HG03060 (cell line): ENCODE measurements around the gene PHLDB2.
"Not testable (repeated sequence)": the region's sequence is repeated elsewhere in the genome, so short reads cannot be mapped to it uniquely, and the experiment has no call there.

Experiments used
- ATAC-seq: cut with Tn5 transposase; IDR thresholded peaks from one replicate; pipeline ENCODE4 v1.9.1; 2021; ENCODE audit warnings: low read depth, moderate number of reproducible peaks; ENCODE audit not compliant: unreplicated experiment

The PHLDB2 gene

DNA sequence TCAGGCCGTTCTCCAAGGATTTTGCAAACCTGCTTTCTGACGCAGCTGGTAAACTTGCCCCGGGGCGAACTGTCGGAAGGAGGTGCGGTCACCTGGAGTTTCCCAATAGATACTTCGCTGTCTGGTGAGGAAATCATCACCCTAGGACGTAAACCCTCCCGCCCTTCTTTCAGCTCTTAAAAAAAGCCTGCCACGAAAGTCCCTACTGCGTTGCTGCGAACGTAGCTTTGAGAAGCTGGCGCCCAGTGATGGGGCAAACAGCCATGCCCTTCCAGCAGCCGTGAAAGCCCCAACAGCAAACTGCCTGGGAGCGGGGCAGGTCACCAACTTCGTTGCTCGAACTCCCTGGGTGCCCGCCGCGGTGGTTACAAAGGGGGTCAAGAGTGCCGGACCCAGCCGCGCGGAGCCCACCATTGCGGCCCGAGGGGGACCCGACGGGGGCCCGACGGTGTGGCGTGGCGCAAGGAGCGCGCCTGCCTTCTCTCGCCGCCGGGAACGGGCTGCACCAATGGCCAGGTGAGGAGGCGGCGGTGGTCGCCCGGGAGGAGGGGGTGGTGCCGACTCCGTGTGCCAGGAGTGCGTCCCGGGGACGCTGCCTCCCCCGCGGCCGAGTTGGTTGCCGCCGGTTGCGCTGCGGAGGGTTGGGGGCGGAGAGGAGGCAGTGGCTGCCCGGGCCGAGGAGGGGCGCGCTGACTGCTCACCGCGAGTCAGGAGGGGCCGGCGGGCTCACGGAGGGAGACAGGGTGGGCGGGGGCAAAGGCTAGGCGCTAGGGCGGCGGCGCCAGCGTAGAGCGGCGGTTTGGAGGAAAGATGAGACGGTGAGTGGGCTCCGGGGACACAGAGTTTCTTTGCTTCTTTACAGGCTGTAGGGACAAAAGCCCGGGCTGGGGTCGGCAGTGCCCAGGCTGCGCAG is at the start of gene PHLDB2:
Gene PHLDB2 (plus strand): TSS at position 205 of the 913 bp plus-strand sequence. CDS start 24,813 bp downstream, outside the sequence.
- no peak for ATAC-seq

DNA sequence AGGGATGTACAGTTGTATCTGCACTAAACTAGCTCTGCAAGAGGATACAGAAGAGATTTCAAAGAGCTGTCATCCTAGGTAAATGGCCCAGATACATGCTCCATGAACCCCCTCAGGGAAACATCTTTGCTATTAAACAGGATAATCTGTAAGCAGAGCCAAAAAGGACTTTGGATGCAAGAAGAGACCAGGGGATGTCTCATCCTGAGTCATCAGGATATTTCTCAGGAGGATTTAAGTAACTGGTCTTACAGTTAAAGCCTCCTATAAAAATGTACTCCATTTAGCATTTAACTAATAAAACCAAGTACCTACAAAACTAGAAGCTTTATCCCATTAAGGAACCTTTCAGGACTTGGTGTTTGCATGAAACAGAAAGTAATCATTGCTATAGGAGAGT is 48.2 kb upstream of the PHLDB2 start:
- no peak for ATAC-seq

- ATAC-seq, result no peak
These were observed 47.3 kb upstream of the PHLDB2 start for GRCh38 chr3:111811811-111812210.

DNA sequence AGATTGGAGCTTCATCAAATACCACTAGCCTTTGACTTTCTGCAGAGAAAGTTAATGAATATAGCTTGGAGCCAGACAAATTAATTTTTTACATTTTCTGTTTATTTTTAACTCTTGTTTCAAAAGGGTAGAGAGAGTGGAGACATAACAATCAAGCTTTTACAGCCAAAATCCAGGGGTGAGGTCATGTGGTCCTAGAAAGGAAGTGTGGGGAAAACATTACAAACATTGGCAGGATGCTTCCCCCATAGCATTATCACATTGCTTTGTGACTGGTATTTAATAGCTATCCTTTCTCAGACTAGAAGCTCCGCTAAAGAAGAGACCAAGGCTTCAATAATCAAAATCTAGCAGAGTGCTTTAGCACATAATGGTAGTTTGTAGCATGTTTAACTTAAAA is 46.4 kb upstream of the PHLDB2 start:
- no peak for ATAC-seq

DNA sequence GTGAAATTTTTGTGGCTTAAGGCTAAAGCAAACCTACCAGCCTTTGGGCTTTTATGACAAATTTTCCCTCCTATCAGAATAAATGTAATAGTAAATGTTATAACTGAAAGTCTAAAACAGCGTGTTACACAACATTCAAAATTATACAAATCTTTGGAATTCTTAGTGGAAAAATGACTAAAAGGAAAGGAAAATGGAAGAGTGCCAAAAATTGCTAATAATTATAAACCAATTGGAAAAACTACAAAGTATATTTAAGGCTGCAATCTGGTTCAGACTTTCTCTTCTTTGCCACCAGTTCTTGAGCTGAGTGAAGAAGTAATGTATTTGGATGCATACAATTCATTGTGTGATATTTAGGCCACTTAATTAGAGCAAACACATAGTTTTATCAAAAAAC is 45.6 kb upstream of the PHLDB2 start:
- ATAC-seq, result no peak

GRCh38 chr3:111813979-111814378 is 45.1 kb upstream of the PHLDB2 start:
- no peak for ATAC-seq

DNA sequence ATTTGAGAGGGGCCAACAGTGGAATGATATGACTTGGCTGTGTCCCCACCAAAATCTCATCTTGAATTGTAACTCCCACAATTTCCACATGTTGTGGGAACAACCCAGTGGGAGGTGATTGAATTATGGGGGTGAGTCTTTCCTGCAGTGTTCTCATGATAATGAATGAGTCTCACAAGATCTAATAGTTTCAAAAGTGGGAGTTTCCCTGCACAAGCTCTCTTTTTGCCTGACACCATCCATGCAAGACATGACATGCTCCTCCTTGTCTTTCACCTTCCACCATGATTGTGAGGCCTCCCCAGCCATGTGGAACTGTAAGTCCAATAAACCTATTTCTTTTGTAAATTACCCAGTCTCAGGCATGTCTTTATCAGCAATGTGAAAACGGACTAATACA is 42.3 kb upstream of the PHLDB2 start:
- not testable (repeated sequence) for ATAC-seq

GRCh38 chr3:111819927-111820326 is 39.1 kb upstream of the PHLDB2 start:
- ATAC-seq, result no peak

- ATAC-seq, result no peak
These were observed 38.4 kb upstream of the PHLDB2 start for GRCh38 chr3:111820651-111821050.

DNA sequence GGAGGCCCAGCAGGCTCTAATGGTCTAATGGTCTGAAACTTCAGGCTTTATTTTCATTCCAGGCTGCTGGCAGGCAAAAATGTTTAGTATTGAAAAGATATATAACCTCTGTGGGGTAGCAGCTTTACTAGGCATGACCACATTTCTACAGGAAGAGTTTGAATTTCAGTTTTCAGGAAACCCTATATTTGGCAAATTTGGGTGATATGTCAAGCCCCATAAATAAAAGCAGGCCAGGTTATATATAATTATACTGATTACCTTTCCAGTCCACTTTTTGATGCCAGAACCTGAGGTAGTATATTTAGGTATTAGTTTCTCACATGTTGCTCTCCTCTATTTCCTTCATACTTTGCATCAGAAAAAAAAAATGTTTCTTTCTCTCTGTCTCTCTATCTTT is 37.2 kb upstream of the PHLDB2 start:
- ATAC-seq, result no peak

DNA sequence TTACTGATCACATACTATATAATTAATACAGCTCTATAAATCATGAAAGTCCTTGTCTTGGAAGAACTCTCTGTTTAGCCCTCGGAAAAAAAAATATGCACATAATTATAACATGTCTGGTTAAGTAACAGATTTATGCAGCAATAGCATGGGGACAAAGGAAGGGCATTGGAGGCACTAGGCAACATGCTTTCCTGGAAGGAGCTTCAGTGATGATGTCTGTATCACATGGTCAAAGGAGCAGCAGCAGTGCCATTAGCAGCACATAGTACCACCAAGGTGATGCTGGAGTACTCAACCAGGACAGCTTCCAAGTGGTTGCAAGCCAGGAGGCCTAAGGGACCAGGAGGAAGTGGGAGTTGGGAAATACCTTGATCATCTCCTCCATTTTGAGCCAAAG is 36.3 kb upstream of the PHLDB2 start:
- ATAC-seq, result no peak

DNA sequence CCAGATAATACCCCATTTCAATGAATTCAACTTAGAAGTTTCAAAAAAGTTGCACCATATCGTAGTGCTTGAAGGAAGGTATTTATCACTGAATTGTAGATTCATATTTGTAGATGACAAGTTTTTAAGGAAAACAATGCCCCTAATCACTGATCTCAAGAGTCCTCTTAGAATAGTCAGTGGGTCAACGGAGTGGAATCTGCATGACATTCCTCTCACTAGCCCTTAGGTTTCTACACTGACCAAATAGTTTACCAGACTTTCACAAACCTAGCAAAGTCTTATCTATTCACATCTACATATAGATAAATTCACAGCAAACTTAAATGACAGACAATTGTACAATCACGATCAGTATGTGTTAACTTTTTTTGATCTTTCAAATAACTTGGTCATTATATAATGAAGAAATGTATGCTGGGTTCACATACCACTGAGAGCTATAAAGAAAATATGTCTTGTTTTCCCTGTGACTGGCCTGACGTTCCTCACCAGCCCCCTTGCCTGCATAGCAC is 35.7 kb upstream of the PHLDB2 start:
- no peak for ATAC-seq

- ATAC-seq, result no peak
These were observed 34.7 kb upstream of the PHLDB2 start for GRCh38 chr3:111824351-111824750.

- no peak for ATAC-seq
These were observed 31.2 kb upstream of the PHLDB2 start for GRCh38 chr3:111827871-111828270.

- no peak for ATAC-seq
These were observed 30.5 kb upstream of the PHLDB2 start for GRCh38 chr3:111828530-111828929.

DNA sequence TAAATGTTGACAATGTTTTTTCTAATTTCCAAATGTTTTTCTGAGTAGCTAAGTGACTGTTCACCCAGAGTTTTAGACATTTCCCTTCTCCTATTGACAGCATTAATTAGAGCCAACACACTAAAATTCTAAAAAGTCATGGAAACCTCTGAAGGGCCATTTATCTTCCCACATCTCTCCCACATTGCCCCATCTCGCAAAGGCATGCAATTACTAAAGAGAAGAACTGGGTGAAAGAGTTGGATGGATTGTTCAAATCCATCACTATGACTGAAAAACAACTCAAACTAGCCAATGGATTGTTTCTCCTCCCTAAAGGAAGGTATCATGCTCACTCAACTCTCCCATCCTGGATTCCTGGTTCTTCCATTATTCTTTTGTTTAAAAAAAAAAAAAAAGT is 30.0 kb upstream of the PHLDB2 start:
- no peak for ATAC-seq

GRCh38 chr3:111831840-111832239 is 27.2 kb upstream of the PHLDB2 start:
- ATAC-seq, result no peak

- ATAC-seq, result no peak
These were observed 22.0 kb upstream of the PHLDB2 start for GRCh38 chr3:111837112-111837511.

GRCh38 chr3:111838133-111838532 is 20.9 kb upstream of the PHLDB2 start:
- ATAC-seq, result no peak

GRCh38 chr3:111846039-111846438 is 13.0 kb upstream of the PHLDB2 start:
- ATAC-seq, result no peak

DNA sequence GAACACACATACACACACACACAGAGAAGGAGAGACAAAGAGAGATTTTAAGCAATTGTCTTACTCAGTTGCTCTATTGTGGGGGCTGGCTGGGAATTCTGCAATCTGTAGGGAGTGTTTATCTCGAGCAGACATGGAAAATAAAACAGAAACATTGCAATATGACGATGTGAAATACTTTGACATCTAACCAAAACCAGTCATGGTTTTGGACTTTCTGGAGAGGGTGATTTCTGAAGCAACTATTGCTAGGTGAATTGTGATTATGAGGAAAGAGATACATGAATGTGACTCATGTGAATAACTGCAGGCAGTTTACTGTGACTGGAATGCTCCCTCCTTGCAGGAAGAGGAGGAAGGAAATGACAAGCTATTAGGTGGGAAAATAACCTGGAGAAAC is 12.3 kb upstream of the PHLDB2 start:
- ATAC-seq, result no peak

- no peak for ATAC-seq
These were observed 10.8 kb upstream of the PHLDB2 start for GRCh38 chr3:111848283-111848682.
